ENCODE measurements around the gene CFAP54. TPM values are rescaled to one million over a fixed set of nuclear protein-coding genes. Genes with fewer than 3 reads are reported as not detected.

The CFAP54 gene
- total RNA-seq, 1 experiment from 2014 or later = 0.35 TPM

DNA sequence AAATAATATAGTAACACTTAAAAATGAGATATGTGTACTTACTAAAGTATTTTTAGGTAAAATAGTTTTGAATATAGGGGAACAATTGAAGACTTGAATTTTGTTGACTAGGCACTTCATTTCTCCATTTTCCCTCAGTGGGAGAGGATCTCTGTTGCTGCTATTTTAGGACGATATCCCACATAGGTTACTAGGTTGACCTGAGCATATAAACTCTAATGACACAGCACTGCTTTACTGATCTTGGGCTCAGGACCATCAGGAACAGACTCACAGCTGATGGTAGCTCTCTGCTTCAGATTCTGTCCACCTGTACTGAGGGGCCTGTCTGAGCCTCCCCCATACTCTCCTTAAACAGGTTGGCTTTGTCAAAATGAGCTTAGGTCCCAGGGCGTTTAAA lies 423.6 kb downstream of the CFAP54 start:
- CTCF ChIA-PET = interaction anchor here (0.6 kb wide), 1 partner anchor 28 kb away, joined by 3 read pairs; no protein-coding TSS in a partner anchor
- no TSS peak for BruUV-seq (replicated peaks)
- TF ChIP-seq, protein P1, sequence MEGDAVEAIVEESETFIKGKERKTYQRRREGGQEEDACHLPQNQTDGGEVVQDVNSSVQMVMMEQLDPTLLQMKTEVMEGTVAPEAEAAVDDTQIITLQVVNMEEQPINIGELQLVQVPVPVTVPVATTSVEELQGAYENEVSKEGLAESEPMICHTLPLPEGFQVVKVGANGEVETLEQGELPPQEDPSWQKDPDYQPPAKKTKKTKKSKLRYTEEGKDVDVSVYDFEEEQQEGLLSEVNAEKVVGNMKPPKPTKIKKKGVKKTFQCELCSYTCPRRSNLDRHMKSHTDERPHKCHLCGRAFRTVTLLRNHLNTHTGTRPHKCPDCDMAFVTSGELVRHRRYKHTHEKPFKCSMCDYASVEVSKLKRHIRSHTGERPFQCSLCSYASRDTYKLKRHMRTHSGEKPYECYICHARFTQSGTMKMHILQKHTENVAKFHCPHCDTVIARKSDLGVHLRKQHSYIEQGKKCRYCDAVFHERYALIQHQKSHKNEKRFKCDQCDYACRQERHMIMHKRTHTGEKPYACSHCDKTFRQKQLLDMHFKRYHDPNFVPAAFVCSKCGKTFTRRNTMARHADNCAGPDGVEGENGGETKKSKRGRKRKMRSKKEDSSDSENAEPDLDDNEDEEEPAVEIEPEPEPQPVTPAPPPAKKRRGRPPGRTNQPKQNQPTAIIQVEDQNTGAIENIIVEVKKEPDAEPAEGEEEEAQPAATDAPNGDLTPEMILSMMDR (IDR thresholded peaks at IDR 0.05; ENCODE audit: unreplicated experiment) = no peak
- H3K27me3 Mint-ChIP-seq (ENCODE audit: unreplicated experiment) = no peaks in the 10 kb centered on the region
- H3K36me3 Mint-ChIP-seq (ENCODE audit: insufficient read depth, unreplicated experiment) = peaks cover 31% of the 10 kb centered on the region
- intact Hi-C loops (cut with micrococcal nuclease; ENCODE audit: unreplicated experiment) = no loop called here
- H3K4me1 Mint-ChIP-seq (ENCODE audit: low read depth, unreplicated experiment) = peaks cover 26% of the 10 kb centered on the region
- H3K9me3 Mint-ChIP-seq (ENCODE audit: low read depth, unreplicated experiment) = peaks cover 3% of the 10 kb centered on the region
- no peak for DNase-seq
- H3K4me3 Mint-ChIP-seq (ENCODE audit: low read depth, unreplicated experiment) = no peak overlapping the region
- no peak overlapping the region for H3K27ac Mint-ChIP-seq (ENCODE audit: unreplicated experiment)

DNA sequence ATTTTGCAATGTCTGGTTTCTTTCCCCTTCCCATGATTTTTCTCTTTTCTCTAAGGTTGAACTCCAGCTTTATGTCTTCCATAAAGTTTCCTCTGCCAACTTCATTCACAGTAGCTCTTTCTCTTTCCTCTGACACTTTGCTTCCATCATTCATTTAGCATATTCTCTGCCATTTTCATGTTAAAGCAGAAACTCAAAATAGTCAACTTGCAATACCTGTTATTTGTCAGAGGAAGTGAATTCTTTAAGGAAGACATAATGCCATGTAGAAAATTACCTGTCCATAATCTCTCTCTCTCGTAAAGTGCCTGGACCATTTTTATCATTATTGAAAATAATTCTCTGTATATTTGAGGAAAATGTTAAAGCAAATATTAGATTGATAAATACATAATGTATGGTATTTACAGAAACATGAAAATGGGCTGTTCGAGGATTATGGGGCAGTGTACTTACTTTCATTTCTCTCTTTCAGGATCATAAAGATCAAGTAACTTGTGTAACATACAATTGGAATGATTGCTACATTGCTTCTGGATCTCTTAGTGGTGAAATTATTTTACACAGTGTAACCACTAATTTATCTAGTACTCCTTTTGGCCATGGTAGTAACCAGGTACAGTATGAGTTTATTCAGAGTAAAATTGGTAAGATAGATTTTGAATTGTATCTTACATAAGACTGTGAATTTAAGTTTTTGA lies 430.3 kb downstream of the CFAP54 start:
- Mint-ChIP-seq H3K27ac (ENCODE audit: unreplicated experiment) (no peak overlapping the region), H3K4me1 (ENCODE audit: low read depth, unreplicated experiment) (no peaks in the 10 kb centered on the region), H3K27me3 (ENCODE audit: unreplicated experiment) (no peaks in the 10 kb centered on the region), H3K36me3 (ENCODE audit: insufficient read depth, unreplicated experiment) (peaks cover 8% of the 10 kb centered on the region), H3K9me3 (ENCODE audit: low read depth, unreplicated experiment) (peaks cover 3% of the 10 kb centered on the region), H3K4me3 (ENCODE audit: low read depth, unreplicated experiment) (no peak overlapping the region)
- BruUV-seq (replicated peaks) = no TSS peak
- TF ChIP-seq, protein P1 (IDR thresholded peaks at IDR 0.05; ENCODE audit: unreplicated experiment) = no peak
- CTCF ChIA-PET = no interaction called here
- intact Hi-C loops (cut with micrococcal nuclease; ENCODE audit: unreplicated experiment) = no loop called here
- DNase-seq = no peak

Other genes with a start within 250 kb of the CFAP54 start
- 28.8 and 33.0 TPM in 2 replicates for gene CDK17, start 89.1 kb upstream of the CFAP54 start, total RNA-seq (2022)

Measured in Calu3 (cell line).